Measurements from ENCODE around the gene SMYD1.

SMYD1 gene

GRCh38 chr2:88086401-88086800 lies 18.8 kb downstream of the SMYD1 start:
- DNase-seq (ENCODE audit: extremely low read depth in 1 of 2, low read depth in 1 of 2) = no peak

- DNase-seq (ENCODE audit: extremely low read depth in 1 of 2, low read depth in 1 of 2) = no peak
These were observed 19.4 kb downstream of the SMYD1 start for GRCh38 chr2:88087073-88087472.

- no peak for DNase-seq (ENCODE audit: extremely low read depth in 1 of 2, low read depth in 1 of 2)
These were observed 20.1 kb downstream of the SMYD1 start for GRCh38 chr2:88087763-88088162.

GRCh38 chr2:88088999-88089398 lies 21.4 kb downstream of the SMYD1 start:
- DNase-seq (ENCODE audit: extremely low read depth in 1 of 2, low read depth in 1 of 2) = no peak

DNA sequence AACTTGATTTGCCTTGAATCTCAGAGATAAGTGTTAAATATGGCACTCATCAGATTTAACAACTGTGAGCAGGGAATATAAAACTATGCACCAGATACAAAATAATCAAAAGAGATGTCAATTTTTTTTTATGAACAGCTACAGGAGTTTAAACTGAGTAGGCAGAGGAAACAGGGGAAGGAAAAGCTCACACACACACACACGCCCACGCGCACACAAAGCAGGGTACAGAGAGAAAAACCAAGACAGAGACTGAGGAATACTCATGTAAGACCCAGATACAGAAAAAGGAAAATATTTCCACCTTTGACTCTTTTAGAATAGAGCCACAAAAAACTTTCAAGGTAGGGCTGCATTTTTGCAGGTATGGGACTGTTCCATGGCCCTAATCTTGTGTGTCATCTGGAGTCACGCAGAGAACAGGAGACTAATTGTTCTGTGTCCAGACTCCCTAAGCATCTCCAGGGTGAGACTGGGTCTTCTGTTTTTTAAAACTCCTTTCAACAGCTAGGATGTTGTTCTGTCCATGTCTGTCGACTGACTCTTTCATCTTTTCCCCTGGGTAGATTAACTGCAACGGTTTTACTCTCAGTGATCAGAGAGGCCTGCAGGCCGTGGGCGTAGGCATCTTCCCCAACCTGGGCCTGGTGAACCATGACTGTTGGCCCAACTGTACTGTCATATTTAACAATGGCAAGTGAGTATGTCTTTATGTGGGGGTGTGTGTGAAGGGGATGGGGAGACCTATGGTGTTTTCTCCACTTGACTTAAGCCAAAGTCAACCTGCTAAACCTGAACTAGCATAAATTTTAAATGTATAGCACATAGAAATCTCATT lies 23.0 kb downstream of the SMYD1 start:
- no peak for DNase-seq (ENCODE audit: extremely low read depth in 1 of 2, low read depth in 1 of 2)

DNA sequence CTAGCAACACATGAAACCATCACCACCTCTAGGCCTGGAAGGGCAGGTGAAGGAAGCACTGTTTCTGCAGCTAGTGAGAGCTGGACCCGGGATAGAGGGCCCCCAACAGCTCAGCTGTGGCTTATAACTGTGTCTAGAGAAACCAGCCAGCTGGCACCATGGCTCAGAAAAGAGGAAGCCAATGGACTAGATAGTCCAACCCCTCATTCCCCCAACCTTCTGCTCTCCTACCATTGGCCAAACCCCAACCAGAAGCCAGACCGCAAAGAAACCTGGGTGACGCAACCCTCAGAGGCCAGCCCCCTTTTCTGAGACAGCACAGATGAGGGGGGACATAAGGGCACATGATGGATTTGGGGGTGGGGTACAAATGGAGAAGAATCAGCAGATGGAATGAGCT lies 24.3 kb downstream of the SMYD1 start:
- DNase-seq (ENCODE audit: extremely low read depth in 1 of 2, low read depth in 1 of 2) = no peak

DNA sequence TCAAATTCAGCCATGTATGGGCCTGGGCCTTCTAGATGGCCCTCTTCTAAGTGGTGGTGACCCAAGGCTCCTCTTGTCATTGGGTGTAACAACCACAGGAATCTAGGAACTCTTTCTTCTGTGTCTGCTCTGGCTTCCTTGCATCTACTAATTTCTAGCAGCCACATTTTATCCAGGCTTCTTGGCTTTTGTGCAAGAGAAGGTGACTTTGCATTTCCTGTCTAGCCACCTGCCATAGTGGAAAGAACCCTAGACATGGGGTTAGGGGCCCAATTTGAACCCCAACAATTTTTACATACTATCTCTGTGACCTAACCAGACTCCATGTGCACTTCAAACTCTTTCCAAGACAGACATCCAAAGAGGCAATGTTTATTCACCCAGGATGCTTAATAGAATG lies 25.1 kb downstream of the SMYD1 start:
- DNase-seq (ENCODE audit: extremely low read depth in 1 of 2, low read depth in 1 of 2) = no peak

DNA sequence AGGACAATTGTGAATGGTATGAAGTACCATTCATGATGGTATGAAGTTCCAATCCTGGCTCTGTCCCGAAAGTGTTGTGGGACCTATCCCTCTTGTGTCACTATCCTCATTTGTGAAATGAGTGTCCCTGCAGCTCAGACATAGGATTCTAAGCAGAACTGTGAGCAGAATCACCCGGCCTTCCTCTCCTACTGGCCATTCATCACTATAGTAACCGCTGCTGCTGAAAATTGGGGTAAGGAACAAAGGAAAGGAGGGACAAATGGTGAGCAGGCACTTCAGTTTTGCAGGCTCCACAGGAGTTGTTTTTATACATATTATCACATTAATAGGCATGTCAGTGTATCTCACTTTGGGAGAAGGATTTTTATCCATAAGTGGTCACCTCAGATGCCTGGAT lies 27.4 kb downstream of the SMYD1 start:
- no peak for DNase-seq (ENCODE audit: extremely low read depth in 1 of 2, low read depth in 1 of 2)

DNA sequence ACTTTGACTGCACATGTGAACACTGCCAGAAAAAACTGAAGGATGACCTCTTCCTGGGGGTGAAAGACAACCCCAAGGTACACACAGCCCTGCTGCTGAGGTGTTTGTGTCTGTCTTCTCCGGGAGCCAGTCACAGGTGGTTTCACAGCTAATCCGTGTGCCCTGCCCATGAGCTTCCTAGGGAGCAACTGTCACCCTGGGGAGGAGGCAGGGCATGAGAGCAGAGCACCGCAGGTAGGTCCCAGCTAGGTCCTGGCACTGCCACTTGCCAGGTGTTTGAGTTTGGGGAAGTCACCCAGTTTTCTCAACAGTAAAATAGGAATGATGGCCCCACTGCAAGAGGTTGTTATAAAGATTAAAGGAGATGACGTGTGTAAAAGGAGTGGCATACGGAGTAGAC lies 29.1 kb downstream of the SMYD1 start:
- DNase-seq (ENCODE audit: extremely low read depth in 1 of 2, low read depth in 1 of 2) = no peak

GRCh38 chr2:88097192-88097591 lies 29.6 kb downstream of the SMYD1 start:
- DNase-seq (ENCODE audit: extremely low read depth in 1 of 2, low read depth in 1 of 2) = no peak

DNA sequence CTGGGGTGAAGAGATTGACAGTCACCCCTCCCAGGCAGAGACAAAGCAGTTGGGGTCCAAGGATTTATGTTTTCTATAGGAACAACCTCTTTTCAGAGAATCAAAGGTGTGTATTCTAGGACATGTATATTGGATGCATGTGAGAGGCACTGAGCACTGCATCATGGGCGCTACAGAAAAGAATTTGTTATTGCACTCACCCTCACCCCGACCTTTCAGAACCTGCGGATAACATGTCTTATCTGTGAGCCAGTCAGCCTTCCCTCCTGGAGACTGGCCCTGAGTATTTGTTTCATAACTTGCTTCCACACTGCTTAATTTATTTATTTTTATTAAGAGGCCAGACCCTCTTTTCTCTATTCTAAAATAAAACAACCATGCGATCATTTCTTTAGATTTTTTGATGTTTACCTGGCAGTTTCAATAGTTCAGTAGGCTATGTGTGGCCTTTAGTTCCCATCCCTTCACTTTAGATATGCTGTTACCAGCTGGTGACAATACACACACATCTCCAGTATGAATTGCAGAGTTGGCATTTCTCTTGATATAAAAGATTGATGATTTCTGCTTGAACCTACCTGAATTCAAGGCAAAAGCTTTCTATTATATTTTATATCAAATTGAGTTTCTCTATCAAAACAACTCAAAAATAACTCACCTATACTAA lies 30.4 kb downstream of the SMYD1 start:
- DNase-seq (ENCODE audit: extremely low read depth in 1 of 2, low read depth in 1 of 2) = no peak

- DNase-seq (ENCODE audit: extremely low read depth in 1 of 2, low read depth in 1 of 2) = no peak
These were observed 30.9 kb downstream of the SMYD1 start for GRCh38 chr2:88098558-88098900.

GRCh38 chr2:88099798-88100488 lies 32.3 kb downstream of the SMYD1 start:
- DNase-seq (ENCODE audit: extremely low read depth in 1 of 2, low read depth in 1 of 2) = no peak

DNA sequence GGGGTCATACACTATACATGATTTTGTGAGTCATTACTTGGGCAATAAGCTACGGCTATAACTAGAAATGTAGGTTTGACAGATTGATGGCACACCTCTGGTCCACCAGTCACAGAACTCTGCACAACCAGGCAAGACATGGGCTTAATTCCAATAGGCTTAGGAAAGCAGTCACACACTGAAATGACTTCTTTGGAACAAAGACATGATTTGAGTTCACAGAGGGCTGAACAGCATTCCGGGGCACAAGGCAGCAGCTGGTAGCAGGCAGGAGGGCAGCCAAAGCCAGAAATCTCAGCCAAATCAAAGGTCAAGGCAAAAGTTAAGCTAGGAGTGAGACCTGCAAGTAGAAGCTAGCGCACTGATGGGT lies 32.8 kb downstream of the SMYD1 start:
- no peak for DNase-seq (ENCODE audit: extremely low read depth in 1 of 2, low read depth in 1 of 2)

GRCh38 chr2:88108796-88109195 lies 41.2 kb downstream of the SMYD1 start:
- DNase-seq (ENCODE audit: extremely low read depth in 1 of 2, low read depth in 1 of 2) = no peak

- DNase-seq (ENCODE audit: extremely low read depth in 1 of 2, low read depth in 1 of 2) = no peak
These were observed 43.2 kb downstream of the SMYD1 start for GRCh38 chr2:88110830-88111229.

DNA sequence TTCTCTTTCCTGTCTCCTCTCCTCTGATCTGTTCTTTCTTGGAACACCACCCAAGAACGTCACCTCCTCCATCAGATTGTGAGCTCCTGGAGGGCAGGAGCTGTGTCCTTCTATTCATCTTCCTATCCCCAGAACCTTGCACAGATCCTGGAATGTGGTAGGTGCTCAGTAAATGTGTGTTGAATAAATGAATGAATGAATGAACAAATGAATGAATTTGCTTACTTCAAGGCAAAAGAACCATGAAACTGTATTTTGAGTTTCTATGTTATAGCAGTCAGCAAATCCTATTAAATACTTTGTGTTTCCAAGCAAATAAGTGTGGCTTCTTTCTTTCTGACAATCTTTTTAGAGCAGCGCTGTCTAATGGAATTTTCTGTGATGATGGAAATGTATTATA lies 45.4 kb downstream of the SMYD1 start:
- DNase-seq (ENCODE audit: extremely low read depth in 1 of 2, low read depth in 1 of 2) = no peak

DNA sequence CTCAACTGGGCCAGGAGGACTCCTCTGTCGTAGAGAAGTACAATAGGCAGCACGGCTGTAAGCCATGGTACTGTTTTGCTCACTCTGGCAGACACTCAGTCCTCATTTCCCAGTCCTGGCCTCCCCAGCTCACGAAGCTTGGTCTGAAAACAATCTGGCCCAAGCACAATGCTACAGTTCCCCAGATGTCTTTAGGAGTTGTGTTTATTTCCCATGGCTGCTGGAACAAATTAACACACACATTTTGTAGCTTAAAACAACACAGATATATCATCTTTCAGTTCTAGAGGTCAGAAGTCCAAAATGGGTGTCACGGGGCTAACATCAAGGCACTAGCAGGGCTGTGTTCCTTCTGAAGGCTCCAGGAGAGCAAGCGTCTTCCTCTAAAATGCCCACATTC lies 47.3 kb downstream of the SMYD1 start:
- no peak for DNase-seq (ENCODE audit: extremely low read depth in 1 of 2, low read depth in 1 of 2)

DNA sequence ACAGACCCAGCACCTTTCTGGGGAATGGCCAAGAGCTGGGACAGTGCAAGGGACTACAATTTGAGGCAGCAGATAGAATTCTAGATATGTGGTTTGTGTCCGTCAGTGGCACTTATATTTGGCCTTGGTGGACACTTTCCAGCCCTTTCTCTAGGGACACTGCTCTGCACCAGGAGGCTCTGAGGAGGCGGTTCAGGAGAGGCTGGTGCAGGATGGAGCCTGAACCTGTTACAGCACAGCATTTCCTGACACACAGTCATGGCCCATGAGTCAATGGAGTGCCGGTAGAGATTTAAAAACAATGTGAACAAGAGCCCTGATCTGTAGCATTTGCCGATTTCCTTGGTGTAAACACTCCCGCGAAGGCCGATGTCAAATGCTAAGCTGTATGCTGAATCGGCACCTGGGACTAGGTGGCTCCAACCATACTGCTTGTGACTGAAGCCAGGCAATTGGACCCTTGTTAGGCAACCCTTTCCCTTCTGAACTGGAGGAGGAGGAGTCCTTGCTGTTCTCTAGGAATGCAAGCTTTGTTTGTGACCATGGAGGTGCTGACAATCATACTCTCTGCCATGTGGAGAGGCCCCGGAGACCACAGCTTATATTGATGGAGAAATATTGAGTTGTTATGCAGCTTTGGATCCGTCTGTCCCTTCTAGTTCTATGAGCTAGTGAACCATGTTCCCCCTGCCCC lies 48.3 kb downstream of the SMYD1 start:
- no peak for DNase-seq (ENCODE audit: extremely low read depth in 1 of 2, low read depth in 1 of 2)

DNA sequence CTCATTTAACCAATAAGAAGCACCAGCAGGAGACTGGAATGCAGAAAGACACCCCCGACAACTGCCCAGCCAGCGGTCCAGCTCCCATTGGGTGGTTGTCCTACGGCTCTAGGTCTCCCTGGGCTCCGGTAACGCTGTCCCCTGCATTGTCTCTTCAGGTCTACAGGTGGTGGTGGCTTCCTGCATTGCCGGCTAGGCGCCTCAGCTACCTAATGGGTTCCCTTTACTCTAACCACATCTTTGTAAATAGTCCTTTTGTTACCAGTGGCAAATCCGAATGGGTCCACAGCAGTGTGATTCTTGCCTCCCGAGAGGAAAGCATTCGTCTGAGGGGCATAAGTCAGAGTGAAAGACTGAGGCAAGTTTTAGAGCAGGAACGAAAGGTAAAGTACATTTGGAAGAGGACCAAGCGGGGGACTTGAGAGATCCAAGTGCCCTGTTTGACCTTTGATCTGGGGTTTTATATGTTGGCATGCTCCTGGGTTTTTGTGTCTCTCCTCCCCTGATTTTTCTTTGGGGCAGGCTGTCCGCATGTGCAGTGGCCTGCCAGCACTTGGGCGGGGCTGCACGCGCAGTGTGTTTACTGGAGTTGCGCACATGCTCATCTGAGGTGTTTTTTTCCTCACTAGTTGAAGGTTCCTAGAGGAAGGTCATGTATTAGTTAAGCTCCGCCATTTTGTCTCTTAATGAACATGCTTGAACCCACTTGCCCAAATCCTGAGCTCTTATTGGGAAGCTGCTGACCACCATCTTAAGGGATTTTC lies 49.2 kb downstream of the SMYD1 start:
- no peak for DNase-seq (ENCODE audit: extremely low read depth in 1 of 2, low read depth in 1 of 2)

GRCh38 chr2:88117973-88118372 lies 50.3 kb downstream of the SMYD1 start:
- no peak for DNase-seq (ENCODE audit: extremely low read depth in 1 of 2, low read depth in 1 of 2)

Measured in activated CD8-positive, alpha-beta memory T cell treated with anti-CD3 and anti-CD28 coated beads for 1 hour (primary cell).